Measurements from ENCODE around the gene NCAPG. TPM values are rescaled to one million over a fixed set of nuclear protein-coding genes. Genes with fewer than 3 reads are reported as not detected.

NCAPG gene
- polyA plus RNA-seq, 1 donor from 2014 or later, result 3.1 TPM

- Histone ChIP-seq H3K36me3 (ENCODE audit: insufficient read depth, low read length) (peaks cover 4% of the 10 kb centered on the region), H3K4me3 (ENCODE audit: low read length) (peak overlapping the region; percentile 90), H3K79me2 (replicated peaks; ENCODE audit: insufficient read depth, low read length) (peaks cover 59% of the 10 kb centered on the region), H2AFZ (ENCODE audit: low read depth, low read length) (no peak overlapping the region), H3K27me3 (ENCODE audit: insufficient read depth, low read depth, low read length) (no peaks in the 10 kb centered on the region), H3K9ac (ENCODE audit: low read length) (no peak overlapping the region), H3K4me2 (ENCODE audit: low read length) (peak overlapping the region; percentile 52), H3K27ac (ENCODE audit: low read length) (no peak overlapping the region), H3K9me3 (ENCODE audit: low read length) (no peaks in the 10 kb centered on the region), H3F3A (ENCODE audit: insufficient read depth, low read length, poor library complexity, severe bottlenecking) (peaks cover 4% of the 10 kb centered on the region), H4K20me1 (ENCODE audit: insufficient read depth) (no peaks in the 10 kb centered on the region), H3K9me2 (ENCODE audit: insufficient read depth, low read length) (no peaks in the 10 kb centered on the region)
- TF ChIP-seq POLR2AphosphoS5 (IDR thresholded peaks at IDR 0.05) (no peak), TAF1 (IDR thresholded peaks at IDR 0.05; ENCODE audit: low read depth) (no peak), SMC3 (conservative IDR thresholded peaks at IDR 0.05; ENCODE audit: poor library complexity) (no peak), REST (IDR thresholded peaks at IDR 0.05; ENCODE audit: borderline replicate concordance) (no peak), RAD21 (conservative IDR thresholded peaks at IDR 0.05) (no peak), EP300 (conservative IDR thresholded peaks at IDR 0.05; ENCODE audit: poor library complexity, severe bottlenecking) (no peak), CTCF (IDR thresholded peaks at IDR 0.05; ENCODE audit: poor library complexity, severe bottlenecking) (no peak), EZH2 (IDR thresholded peaks at IDR 0.05; ENCODE audit: borderline replicate concordance, insufficient read depth, low read length, poor library complexity, severe bottlenecking) (no peak), MXI1 (conservative IDR thresholded peaks at IDR 0.05; ENCODE audit: poor library complexity, severe bottlenecking) (no peak)
These were observed 3.3 kb upstream of the NCAPG start for GRCh38 chr4:17807446-17807845.

GRCh38 chr4:17809667-17810066, 1.1 kb upstream of the NCAPG start:
- no peak for TF ChIP-seq EZH2 (IDR thresholded peaks at IDR 0.05; ENCODE audit: borderline replicate concordance, insufficient read depth, low read length, poor library complexity, severe bottlenecking)
- TF ChIP-seq RAD21 (conservative IDR thresholded peaks at IDR 0.05), result no peak
- no peak for TF ChIP-seq SMC3 (conservative IDR thresholded peaks at IDR 0.05; ENCODE audit: poor library complexity)
- TF ChIP-seq CTCF (IDR thresholded peaks at IDR 0.05; ENCODE audit: poor library complexity, severe bottlenecking), result no peak
- no peak for TF ChIP-seq POLR2AphosphoS5 (IDR thresholded peaks at IDR 0.05)
- TF ChIP-seq REST (IDR thresholded peaks at IDR 0.05; ENCODE audit: borderline replicate concordance), result no peak
- Histone ChIP-seq H3K79me2 (replicated peaks; ENCODE audit: insufficient read depth, low read length) (peaks cover 77% of the 10 kb centered on the region), H2AFZ (ENCODE audit: low read depth, low read length) (no peak overlapping the region), H3K9ac (ENCODE audit: low read length) (peak overlapping the region; percentile 94), H3K9me3 (ENCODE audit: low read length) (no peaks in the 10 kb centered on the region), H3K27ac (ENCODE audit: low read length) (peak overlapping the region; percentile 91), H3K4me3 (ENCODE audit: low read length) (peak overlapping the region; percentile 90), H3F3A (ENCODE audit: insufficient read depth, low read length, poor library complexity, severe bottlenecking) (peaks cover 4% of the 10 kb centered on the region), H3K9me2 (ENCODE audit: insufficient read depth, low read length) (no peaks in the 10 kb centered on the region), H3K4me2 (ENCODE audit: low read length) (peak overlapping the region; percentile 93), H3K36me3 (ENCODE audit: insufficient read depth, low read length) (no peaks in the 10 kb centered on the region), H3K27me3 (ENCODE audit: insufficient read depth, low read depth, low read length) (no peaks in the 10 kb centered on the region), H4K20me1 (ENCODE audit: insufficient read depth) (no peaks in the 10 kb centered on the region)

Data from neural cell (in vitro differentiated cells).